Stimulated activated naive CD8-positive, alpha-beta T cell treated with anti-CD3 and anti-CD28 coated beads, Interleukin-15, Interleukin-2, amounts not matched to agents 100 U/mL and 50 U/mL, for 24 hours (primary cell): ENCODE data around the gene CCDC71L.

Experiments used
- ATAC-seq: fragments of 150-1000 bp; cut with Tn5 transposase; one replicate; pipeline ENCODE4 v1.10.0; 2021
- DNase-seq: peaks from one replicate; pipeline ENCODE4 v3.0.0; 2021

CCDC71L gene

GRCh38 chr7:106625678-106626301 lies 35.2 kb downstream of the CCDC71L start:
- DNase-seq, result no peak
- ATAC-seq, result no peak

- no peak for ATAC-seq
- DNase-seq, result no peak
Measured at GRCh38 chr7:106623853-106624252, 37.1 kb downstream of the CCDC71L start.

GRCh38 chr7:106623315-106623660 lies 37.7 kb downstream of the CCDC71L start:
- ATAC-seq, result no peak
- DNase-seq, result no peak

DNA sequence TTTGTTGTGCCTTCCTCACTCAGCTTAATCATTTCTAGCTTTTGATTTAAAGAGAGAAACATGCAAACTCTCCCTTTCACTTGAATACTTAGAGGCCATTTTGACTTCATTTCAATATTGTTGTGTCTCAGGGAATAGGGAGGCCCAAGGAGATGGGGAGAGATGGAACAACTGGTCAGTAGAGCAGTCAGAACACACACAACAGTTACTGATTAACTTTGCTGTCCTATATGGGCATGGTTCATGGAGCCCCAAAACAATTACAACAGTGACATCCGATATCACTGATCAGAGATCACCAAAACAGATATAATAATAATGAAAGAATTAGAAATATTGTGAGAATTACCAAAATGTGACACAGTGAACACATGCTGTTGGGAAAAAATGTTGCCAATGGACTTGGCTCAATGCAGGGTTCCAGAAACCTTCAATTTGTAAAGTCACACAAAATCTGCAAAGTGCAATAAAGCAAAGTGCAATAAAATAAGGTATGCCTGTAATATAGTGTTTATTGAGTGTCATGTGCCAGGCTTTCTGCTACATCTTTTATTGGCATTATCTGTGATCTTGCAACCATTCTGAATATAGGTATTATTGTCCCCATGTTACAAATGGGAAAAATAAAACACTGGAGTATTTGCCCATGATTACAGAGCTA lies 38.2 kb downstream of the CCDC71L start:
- ATAC-seq, result no peak
- no peak for DNase-seq

GRCh38 chr7:106621393-106622132 lies 39.4 kb downstream of the CCDC71L start:
- DNase-seq (no peak), ATAC-seq (no peak)

- ATAC-seq (no peak), DNase-seq (no peak)
Measured at GRCh38 chr7:106620676-106621075, 40.3 kb downstream of the CCDC71L start.

DNA sequence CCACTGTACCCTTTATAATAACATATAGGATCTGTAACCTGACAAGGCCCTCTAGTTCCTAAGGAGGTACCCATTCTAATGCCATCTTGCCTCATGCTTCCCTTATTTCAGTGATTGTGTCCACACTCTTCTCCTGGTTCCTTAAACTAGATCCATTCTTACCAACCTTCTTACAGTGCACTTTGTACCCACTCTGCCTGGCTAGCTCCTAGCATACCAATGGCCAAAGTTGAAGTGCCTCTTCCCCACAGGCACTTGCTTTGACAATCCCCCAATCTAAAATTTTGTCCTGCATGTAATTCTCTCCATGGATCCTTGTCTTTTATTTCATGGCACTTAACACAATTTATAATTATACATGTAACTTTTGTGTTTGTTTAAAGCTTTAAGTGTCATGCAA lies 40.9 kb downstream of the CCDC71L start:
- DNase-seq, result no peak
- no peak for ATAC-seq

DNA sequence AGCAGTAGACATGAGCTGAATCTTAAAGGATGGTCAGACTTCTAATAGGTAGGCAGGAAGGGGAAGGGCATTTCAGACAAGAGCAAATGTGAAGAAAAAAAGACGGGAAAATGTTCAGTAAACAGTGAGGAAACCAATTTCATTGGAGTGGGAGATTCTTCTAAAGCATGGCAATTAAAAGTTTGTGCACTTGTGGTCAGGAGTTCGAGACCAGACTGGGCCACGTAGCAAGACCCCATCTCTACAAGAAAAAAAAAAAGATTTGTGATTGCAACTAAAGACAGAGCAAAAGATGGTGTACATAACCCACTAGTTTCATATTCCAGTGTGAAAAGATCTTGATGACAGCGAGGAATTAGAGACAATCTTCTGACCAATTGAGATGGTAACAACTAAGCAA lies 41.7 kb downstream of the CCDC71L start:
- ATAC-seq, result no peak
- DNase-seq, result no peak

GRCh38 chr7:106618480-106618879 lies 42.5 kb downstream of the CCDC71L start:
- ATAC-seq (no peak), DNase-seq (no peak)

DNA sequence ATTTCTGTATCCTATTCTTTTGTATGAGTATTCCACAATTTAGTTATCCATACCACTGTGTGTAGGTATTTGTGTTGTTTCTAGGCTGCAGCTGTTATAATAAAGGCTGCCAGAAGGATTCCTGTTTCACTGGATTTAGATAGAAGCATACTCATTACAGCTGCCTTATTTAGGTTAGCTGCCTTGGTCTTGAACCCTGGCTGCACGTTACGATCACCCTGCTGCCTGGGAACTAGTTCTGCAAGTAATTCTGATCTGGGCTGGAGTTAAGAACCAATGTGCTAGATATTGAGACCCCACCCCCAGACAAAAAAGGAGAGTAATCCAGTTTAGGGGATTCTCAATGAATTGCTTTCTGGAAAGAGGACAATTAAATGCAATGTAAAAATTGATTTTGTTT lies 43.1 kb downstream of the CCDC71L start:
- DNase-seq, result no peak
- ATAC-seq, result no peak

GRCh38 chr7:106616708-106617051 lies 44.3 kb downstream of the CCDC71L start:
- no peak for DNase-seq
- no peak for ATAC-seq

- DNase-seq (no peak), ATAC-seq (no peak)
Measured at GRCh38 chr7:106615808-106616707, 44.9 kb downstream of the CCDC71L start.

- DNase-seq (no peak), ATAC-seq (no peak)
Measured at GRCh38 chr7:106614751-106615150, 46.2 kb downstream of the CCDC71L start.

DNA sequence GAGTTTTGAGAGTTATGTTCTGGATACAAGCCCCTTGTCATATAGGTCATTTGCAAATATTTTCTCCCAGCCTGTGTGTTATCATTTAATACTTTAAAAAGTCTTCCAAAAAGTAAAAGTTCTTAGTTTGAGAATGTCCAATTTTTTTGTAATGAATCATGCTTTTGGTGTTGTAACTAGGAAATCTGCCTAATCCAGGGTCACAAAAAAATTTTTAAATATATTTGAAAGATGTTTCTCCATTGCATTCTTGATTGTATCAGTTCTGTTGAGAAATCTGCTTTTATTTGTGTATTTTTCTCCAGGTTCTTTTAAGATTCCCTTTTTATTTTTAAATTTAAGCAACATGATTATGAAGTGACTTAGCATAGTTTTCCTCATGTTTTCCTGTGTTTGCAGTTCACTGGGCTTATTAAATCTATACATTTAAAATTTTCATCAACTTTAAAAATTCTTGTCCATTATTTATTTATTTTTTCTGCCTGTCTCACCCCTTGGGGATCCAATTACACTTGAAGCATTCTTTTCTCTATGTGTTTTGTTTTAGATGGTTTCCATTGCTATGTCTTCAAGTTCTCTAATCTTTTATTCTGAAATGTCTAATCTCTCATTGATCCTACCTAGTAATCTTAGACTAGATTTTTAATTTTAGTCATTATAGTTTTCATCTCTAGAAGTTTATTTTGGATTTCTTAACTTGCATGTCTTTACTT lies 47.0 kb downstream of the CCDC71L start:
- ATAC-seq (no peak), DNase-seq (no peak)

GRCh38 chr7:106613279-106613678 lies 47.7 kb downstream of the CCDC71L start:
- no peak for ATAC-seq
- no peak for DNase-seq

DNA sequence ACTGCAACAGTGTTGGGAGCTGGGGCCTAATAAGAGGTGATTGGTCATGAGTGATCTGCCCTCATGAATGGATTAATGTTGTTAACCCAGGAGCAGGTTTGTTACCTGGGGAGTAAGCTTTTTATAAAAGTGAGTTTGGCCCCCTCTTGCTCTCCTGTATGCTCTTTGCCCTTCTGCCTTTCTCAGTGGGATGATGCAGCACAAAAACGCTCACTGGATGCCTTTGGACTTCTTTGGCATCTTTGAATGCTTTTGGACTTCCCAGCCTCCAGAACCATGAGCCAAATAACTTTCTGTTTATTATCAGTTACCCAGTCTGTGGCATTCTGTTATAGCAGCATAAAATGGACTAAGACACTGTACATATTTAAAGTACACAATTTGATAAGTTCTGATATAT lies 48.5 kb downstream of the CCDC71L start:
- DNase-seq (no peak), ATAC-seq (no peak)

DNA sequence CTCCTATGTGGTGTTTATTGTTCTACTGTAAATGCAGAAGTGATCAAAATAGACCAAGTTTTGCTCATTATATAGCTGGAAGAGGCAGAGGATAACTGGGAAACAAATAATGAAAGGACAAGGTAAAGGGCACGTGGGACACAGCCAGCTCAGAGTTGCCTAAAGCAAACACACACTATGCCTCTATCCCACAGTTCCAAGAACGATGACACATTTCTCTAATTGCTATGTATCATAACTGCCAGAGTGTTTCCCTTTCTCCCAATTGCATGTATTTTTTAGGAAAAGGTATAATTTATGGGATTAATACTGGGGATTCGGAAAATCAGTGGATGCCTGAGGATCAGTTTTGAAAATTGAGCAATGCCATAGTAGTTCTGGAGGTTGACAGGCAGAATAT lies 49.0 kb downstream of the CCDC71L start:
- ATAC-seq (no peak), DNase-seq (no peak)

DNA sequence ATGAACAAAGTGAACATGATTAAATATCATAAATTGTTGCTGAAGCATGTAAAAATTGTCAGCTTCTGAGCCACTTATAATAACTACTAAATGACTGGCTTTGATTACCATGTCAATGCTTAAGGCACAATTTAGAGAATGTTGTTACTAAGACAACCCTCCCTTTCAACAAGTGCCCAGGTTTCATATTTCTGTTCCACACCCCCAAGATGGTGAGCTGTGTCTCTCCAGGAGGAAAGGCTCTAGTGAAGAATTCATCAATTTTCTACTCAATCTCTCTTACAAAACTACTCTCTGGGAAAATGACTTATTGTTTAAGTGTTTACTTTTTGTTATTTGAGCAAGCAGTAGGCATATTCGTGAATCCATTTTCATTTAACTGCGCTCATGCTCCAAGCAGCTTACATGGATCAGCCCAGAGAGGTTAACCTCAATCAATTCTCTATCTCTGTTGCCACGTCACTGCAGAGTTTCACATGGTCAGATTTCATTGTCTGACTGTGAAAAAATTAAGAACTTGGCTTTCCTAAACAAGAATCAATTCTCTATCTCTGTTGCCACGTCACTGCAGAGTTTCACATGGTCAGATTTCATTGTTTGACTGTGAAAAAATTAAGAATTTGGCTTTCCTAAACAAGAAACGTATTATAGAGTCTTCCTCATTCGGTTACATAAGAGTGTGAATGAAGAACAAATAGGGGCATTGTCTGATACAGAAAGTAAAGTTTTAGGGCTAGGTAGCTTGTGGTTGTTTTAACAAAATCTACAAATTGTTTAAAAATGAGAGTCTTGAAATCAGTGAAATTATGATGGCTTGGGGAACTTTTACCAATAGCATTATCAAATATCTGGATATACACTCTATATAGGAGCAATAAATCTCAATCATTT lies 49.7 kb downstream of the CCDC71L start:
- ATAC-seq, result no peak
- DNase-seq, result no peak

DNA sequence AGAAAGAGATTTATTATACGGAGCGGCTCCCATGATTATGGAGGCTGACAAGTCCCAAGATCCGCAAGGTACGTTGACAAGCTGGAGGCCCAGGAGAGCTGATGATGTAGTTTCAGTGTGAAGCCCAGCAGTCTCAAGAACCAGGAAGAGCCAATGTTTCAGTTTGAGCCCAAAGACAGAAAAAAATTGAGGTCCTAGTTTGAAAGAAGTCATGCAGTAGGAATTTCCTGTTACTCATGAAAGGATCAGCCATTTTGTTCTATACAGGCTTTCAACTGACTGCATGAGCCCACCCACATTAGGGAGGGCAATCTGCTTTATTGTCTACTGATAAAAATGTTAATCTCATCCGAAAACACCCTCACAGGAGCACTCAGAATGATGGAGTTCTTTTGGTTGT lies 51.5 kb downstream of the CCDC71L start:
- ATAC-seq (no peak), DNase-seq (no peak)

DNA sequence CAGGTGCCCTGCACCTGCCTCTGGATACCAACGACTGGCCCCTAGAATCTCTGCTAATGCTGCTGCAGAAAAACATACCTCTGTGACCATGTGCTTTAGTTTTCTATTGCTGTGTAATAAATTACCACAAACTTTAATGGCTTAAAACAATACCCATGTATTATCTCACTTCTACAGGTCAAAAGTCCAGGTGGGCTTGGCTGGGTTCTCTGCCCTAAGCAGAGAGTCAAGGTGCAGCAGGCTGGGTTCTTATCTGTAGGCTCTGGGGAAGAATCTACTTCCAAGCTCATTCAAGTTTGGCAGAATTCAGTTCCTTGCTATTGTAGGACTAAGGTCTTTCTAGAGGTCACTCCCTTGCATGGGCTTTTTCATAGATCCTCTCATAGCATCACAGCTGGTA lies 52.3 kb downstream of the CCDC71L start:
- DNase-seq (no peak), ATAC-seq (no peak)
